ENCODE measurements around the gene RAB15.

Gene RAB15

GRCh38 chr14:64971943-64972791 lies at the start of gene RAB15:
Gene RAB15, minus strand, starts transcription at chr14:64972336. Its CDS starts 260 bp downstream, at chr14:64972076.
- peak; percentile 7 for DNase-seq (ENCODE audit: low read depth)

- DNase-seq (ENCODE audit: low read depth): no peak
Observed at GRCh38 chr14:65019944-65020566, 47.9 kb upstream of the RAB15 start.

- no peak for DNase-seq (ENCODE audit: low read depth)
Observed at GRCh38 chr14:65016471-65016870, 44.3 kb upstream of the RAB15 start.

GRCh38 chr14:65015391-65015790 lies 43.3 kb upstream of the RAB15 start:
- no peak for DNase-seq (ENCODE audit: low read depth)

- no peak for DNase-seq (ENCODE audit: low read depth)
Observed at GRCh38 chr14:65012353-65012752, 40.2 kb upstream of the RAB15 start.

GRCh38 chr14:65011538-65011937 lies 39.4 kb upstream of the RAB15 start:
- DNase-seq (ENCODE audit: low read depth): no peak

- no peak for DNase-seq (ENCODE audit: low read depth)
Observed at GRCh38 chr14:65010211-65010931, 38.2 kb upstream of the RAB15 start.

- DNase-seq (ENCODE audit: low read depth): no peak
Observed at GRCh38 chr14:65007202-65007601, 35.1 kb upstream of the RAB15 start.

- no peak for DNase-seq (ENCODE audit: low read depth)
Observed at GRCh38 chr14:65006261-65006721, 34.2 kb upstream of the RAB15 start.

- DNase-seq (ENCODE audit: low read depth): no peak
Observed at GRCh38 chr14:65003394-65003793, 31.3 kb upstream of the RAB15 start.

GRCh38 chr14:65002586-65003210 lies 30.6 kb upstream of the RAB15 start:
- no peak for DNase-seq (ENCODE audit: low read depth)

- DNase-seq (ENCODE audit: low read depth): no peak
Observed at GRCh38 chr14:65001723-65002122, 29.6 kb upstream of the RAB15 start.

GRCh38 chr14:65000898-65001591 lies 28.9 kb upstream of the RAB15 start:
- DNase-seq (ENCODE audit: low read depth): no peak

GRCh38 chr14:64998455-64998931 lies 26.4 kb upstream of the RAB15 start:
- no peak for DNase-seq (ENCODE audit: low read depth)

GRCh38 chr14:64997108-64997794 lies 25.1 kb upstream of the RAB15 start:
- no peak for DNase-seq (ENCODE audit: low read depth)

- no peak for DNase-seq (ENCODE audit: low read depth)
Observed at GRCh38 chr14:64995291-64995690, 23.2 kb upstream of the RAB15 start.

GRCh38 chr14:64994540-64994939 lies 22.4 kb upstream of the RAB15 start:
- no peak for DNase-seq (ENCODE audit: low read depth)

- DNase-seq (ENCODE audit: low read depth): no peak
Observed at GRCh38 chr14:64993266-64993930, 21.3 kb upstream of the RAB15 start.

GRCh38 chr14:64992328-64992885 lies 20.3 kb upstream of the RAB15 start:
- DNase-seq (ENCODE audit: low read depth): no peak

GRCh38 chr14:64990939-64991338 lies 18.8 kb upstream of the RAB15 start:
- DNase-seq (ENCODE audit: low read depth): no peak

Measured in activated T-cell treated with anti-CD3 and anti-CD28 coated beads for 24 hours (primary cell).